Measurements from ENCODE around the gene CSRP1.

DNA sequence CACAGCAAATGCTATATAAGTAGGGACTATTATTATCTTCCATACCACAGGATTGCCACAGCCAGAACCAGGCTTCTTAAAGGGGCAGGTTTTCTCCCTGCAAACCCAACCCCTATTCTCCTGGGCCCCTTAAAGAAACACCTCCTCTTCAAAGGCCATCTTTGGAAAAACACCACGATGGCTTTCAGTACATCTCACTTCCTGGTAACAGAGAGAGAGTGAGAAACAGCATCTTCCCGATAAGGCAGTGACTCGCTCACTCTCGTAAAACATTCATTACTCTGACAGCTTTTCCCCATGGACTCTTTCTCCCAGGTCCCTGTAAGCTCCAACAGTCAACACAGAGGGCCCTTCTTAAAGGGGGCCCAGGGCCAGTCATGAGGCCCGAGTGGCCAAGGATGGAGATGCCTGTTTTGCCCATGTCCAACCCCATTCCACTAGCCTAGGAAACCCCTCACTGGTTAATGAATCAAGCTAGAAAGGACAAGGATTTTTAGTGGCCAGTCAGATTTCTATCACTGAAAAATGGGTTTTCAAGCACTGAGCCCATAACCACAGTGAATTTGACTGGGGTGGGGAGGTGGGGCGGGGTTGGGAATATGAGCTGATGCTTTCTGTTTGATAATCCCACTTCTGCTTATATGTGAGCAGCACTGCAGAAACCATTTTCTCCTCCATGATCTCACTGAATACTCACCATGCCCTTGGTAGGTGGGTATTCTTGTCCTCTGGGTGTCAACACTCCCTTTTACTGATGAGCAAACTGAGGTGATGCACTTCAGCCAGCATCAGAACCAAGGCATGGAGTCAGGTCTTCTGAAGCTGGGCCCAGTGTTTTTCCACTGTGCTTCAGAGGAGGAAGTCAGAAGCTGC, 28.4 kb upstream of the CSRP1 start:
- TF ChIP-seq CTCF (IDR thresholded peaks at IDR 0.05; ENCODE audit: low read depth, low read length, poor library complexity, severe bottlenecking) (no peak), EZH2phosphoT487 (IDR thresholded peaks at IDR 0.05; ENCODE audit: borderline replicate concordance, low read length) (no peak)
